Measurements from ENCODE around the gene EDEM3. TPM values are rescaled to one million over a fixed set of nuclear protein-coding genes. Genes with fewer than 3 reads are reported as not detected.

EDEM3 gene
- polyA plus RNA-seq, 1 donor (not counting 4 experiments of a cell fraction or from before 2014, with no cell fraction given), result 23.6 TPM

- DNase-seq (ENCODE audit: low read depth, low spot score) (no peak), FAIRE-seq (no peak)
- Histone ChIP-seq H3K79me2 (ENCODE audit: control insufficient read depth, insufficient read depth, low read length) (no peaks in the 10 kb centered on the region), H3K9ac (ENCODE audit: control insufficient read depth, extremely low read depth, insufficient read depth, low read length) (peak overlapping the region; percentile 35), H4K20me1 (ENCODE audit: control insufficient read depth, extremely low read depth, insufficient read depth, low read length) (no peaks in the 10 kb centered on the region), H3K9me3 (ENCODE audit: control insufficient read depth, low read depth, low read length) (no peaks in the 10 kb centered on the region), H3K4me3 (ENCODE audit: control insufficient read depth in 2 of 3, extremely low read depth in 1 of 3, insufficient read depth in 2 of 3, low read depth in 1 of 3, low read length in 3 of 3) (peak overlapping the region; percentile 23 to 56 (median 47)), H3K4me2 (ENCODE audit: control insufficient read depth, extremely low read depth, insufficient read depth, low read depth, low read length) (peak overlapping the region; percentile 68), H3K4me1 (ENCODE audit: control insufficient read depth, extremely low read depth, insufficient read depth, low read length) (no peaks in the 10 kb centered on the region), H3K9me1 (ENCODE audit: control insufficient read depth, extremely low read depth, insufficient read depth, low read length) (no peaks in the 10 kb centered on the region), H3K27ac (ENCODE audit: control insufficient read depth, insufficient read depth, low read length) (no peak overlapping the region), H2AFZ (ENCODE audit: control insufficient read depth, low read length) (peak overlapping the region; percentile 86), H3K27me3 (ENCODE audit: control insufficient read depth, extremely low read depth, insufficient read depth, low read length) (peaks cover 8% of the 10 kb centered on the region), H3K36me3 (ENCODE audit: control insufficient read depth in 2 of 2, extremely low read depth in 1 of 2, insufficient read depth in 2 of 2, low read length in 2 of 2) (no peaks in the 10 kb centered on the region)
- dilution Hi-C loops (cut with MboI; ENCODE audit: extremely low pct_ligation_motif_present, low sequenced_read_pairs), result no loop called here
- TF ChIP-seq EZH2 (IDR thresholded peaks at IDR 0.05; ENCODE audit: low read length), result no peak
- peak; percentile 82 to 97 (median 85) for TF ChIP-seq CTCF (optimal IDR thresholded peaks at IDR 0.05 in 1 of 3, IDR thresholded peaks at IDR 0.05 in 1 of 3, conservative IDR thresholded peaks at IDR 0.05 in 1 of 3; ENCODE audit: extremely low read depth in 1 of 3, insufficient read depth in 2 of 3, low read length in 3 of 3)
Observed at GRCh38 chr1:184664042-184664660, 90.5 kb downstream of the EDEM3 start.

- no peaks in the 10 kb centered on the region for H3K4me1 ChIP-seq (ENCODE audit: control insufficient read depth, extremely low read depth, insufficient read depth, low read length)
- no peaks in the 10 kb centered on the region for H3K9me3 ChIP-seq (ENCODE audit: control insufficient read depth, low read depth, low read length)
- H3K79me2 ChIP-seq (ENCODE audit: control insufficient read depth, insufficient read depth, low read length), result no peaks in the 10 kb centered on the region
- no peak overlapping the region for H3K27ac ChIP-seq (ENCODE audit: control insufficient read depth, insufficient read depth, low read length)
- no peak overlapping the region for H3K4me3 ChIP-seq (ENCODE audit: control insufficient read depth in 2 of 3, extremely low read depth in 1 of 3, insufficient read depth in 2 of 3, low read depth in 1 of 3, low read length in 3 of 3)
- DNase-seq (ENCODE audit: low read depth, low spot score), result no peak
- no peak overlapping the region for H3K9ac ChIP-seq (ENCODE audit: control insufficient read depth, extremely low read depth, insufficient read depth, low read length)
- peaks cover 8% of the 10 kb centered on the region for H3K27me3 ChIP-seq (ENCODE audit: control insufficient read depth, extremely low read depth, insufficient read depth, low read length)
- no peaks in the 10 kb centered on the region for H3K9me1 ChIP-seq (ENCODE audit: control insufficient read depth, extremely low read depth, insufficient read depth, low read length)
- FAIRE-seq, result no peak
- TF ChIP-seq CTCF (optimal IDR thresholded peaks at IDR 0.05 in 1 of 3, IDR thresholded peaks at IDR 0.05 in 1 of 3, conservative IDR thresholded peaks at IDR 0.05 in 1 of 3; ENCODE audit: extremely low read depth in 1 of 3, insufficient read depth in 2 of 3, low read length in 3 of 3) (no peak), EZH2 (IDR thresholded peaks at IDR 0.05; ENCODE audit: low read length) (no peak)
- no peak overlapping the region for H2AFZ ChIP-seq (ENCODE audit: control insufficient read depth, low read length)
- dilution Hi-C loops (cut with MboI; ENCODE audit: extremely low pct_ligation_motif_present, low sequenced_read_pairs), result no loop called here
- no peaks in the 10 kb centered on the region for H3K36me3 ChIP-seq (ENCODE audit: control insufficient read depth in 2 of 2, extremely low read depth in 1 of 2, insufficient read depth in 2 of 2, low read length in 2 of 2)
- H4K20me1 ChIP-seq (ENCODE audit: control insufficient read depth, extremely low read depth, insufficient read depth, low read length), result no peaks in the 10 kb centered on the region
- H3K4me2 ChIP-seq (ENCODE audit: control insufficient read depth, extremely low read depth, insufficient read depth, low read depth, low read length), result no peak overlapping the region
Observed at GRCh38 chr1:184661801-184662200, 92.9 kb downstream of the EDEM3 start.

Measured in keratinocyte (primary cell).